Upper lobe of left lung (tissue), 6 donors: Measurements from ENCODE around the gene CPLX1. TPM values are rescaled to one million over a fixed set of nuclear protein-coding genes. Genes with fewer than 3 reads are reported as not detected.

Source experiments
- ATAC-seq, 2 donors: fragments of 200-7000 bp; cut with Tn5 transposase; one replicate each; pipeline ENCODE4 v1.9.1; 2022; ENCODE audit warnings: mild to moderate bottlenecking in 2 of 2, moderate library complexity in 2 of 2; ENCODE audit not compliant: low FRiP score in 2 of 2
- DNase-seq, 2 donors: peaks; one replicate each; pipeline ENCODE4 v3.0.0-alpha.2; 2019 to 2020
- H3K27ac ChIP-seq, 4 donors: fragments of 200-600 bp; sonication (generic); one replicate each; pipeline ENCODE4 v1.5.1; 2016 to 2019
- H3K27me3 ChIP-seq, 4 donors: fragments of 200-600 bp; sonication (generic); one replicate each; pipeline ENCODE4 v1.5.1; 2017 to 2019
- H3K36me3 ChIP-seq, 4 donors: fragments of 200-600 bp; sonication (generic); one replicate each; pipeline ENCODE4 v1.5.1; 2016 to 2019
- H3K4me1 ChIP-seq, 4 donors: fragments of 200-600 bp; sonication (generic); one replicate each; pipeline ENCODE4 v1.5.1; 2018 to 2019
- H3K4me3 ChIP-seq, 4 donors: fragments of 200-600 bp; sonication (generic); one replicate each; pipeline ENCODE4 v1.5.1; 2017 to 2019; ENCODE audit warnings: mild to moderate bottlenecking in 2 of 4, moderate library complexity in 1 of 4
- H3K9me3 ChIP-seq, 4 donors: fragments of 200-600 bp; sonication (generic); one replicate each; pipeline ENCODE4 v1.5.1; 2018 to 2019
- EP300 ChIP-seq, 4 donors: sonication (generic); formaldehyde crosslinking; IDR thresholded peaks; one replicate each; pipeline ENCODE4 v1.5.1; 2017; ENCODE audit warnings: antibody characterized with exemption in 4 of 4, control low read depth in 2 of 4
- POLR2A ChIP-seq, 4 donors: fragments of 450-650 bp; IDR thresholded peaks; one replicate each; pipeline ENCODE4 v1.5.1; 2016 to 2017; ENCODE audit warnings: antibody characterized with exemption in 4 of 4, mild to moderate bottlenecking in 2 of 4
- POLR2AphosphoS5 ChIP-seq, 2 donors: sonication (generic); formaldehyde crosslinking; IDR thresholded peaks; one replicate each; pipeline ENCODE4 v1.5.1; 2017; ENCODE audit warnings: antibody characterized with exemption in 2 of 2
- WGBS, 2 donors: methylation state at CpG; one replicate each; pipeline ENCODE4 v1.1.5; 2017 to 2018; 5-methylcytosine and 5-hydroxymethylcytosine counted together
- total RNA-seq, 6 donors: library from RNA; depleted of rRNA in 4 of 6; stranded (reverse); fragments of >200 nt in 4 of 6; gene quantifications; one replicate each; pipeline versions ENCODE4 v1.1.0 to v1.2.1, GENCODE V29; 2016 to 2021
- TF ChIP-seq, protein P1 (sequence below), 6 experiments: fragments of 450-650 bp in 4 of 6; fragments of 200-600 bp in 2 of 6; sonication (generic) in 2 of 6; IDR thresholded peaks; one replicate each; pipeline ENCODE4 v1.5.1; 2016 to 2019; ENCODE audit warnings: antibody characterized with exemption in 6 of 6
- donor health status: DM: no; HTN: no; CAD: no; lungs with moderate emphysema.
- donor health status: DM: no; HTN: yes; CAD: no; lungs with severe emphysema.

Gene CPLX1
- total RNA-seq, 6 donors from 2014 or later = 0.61 to 4.2 (median 1.8) TPM

DNA sequence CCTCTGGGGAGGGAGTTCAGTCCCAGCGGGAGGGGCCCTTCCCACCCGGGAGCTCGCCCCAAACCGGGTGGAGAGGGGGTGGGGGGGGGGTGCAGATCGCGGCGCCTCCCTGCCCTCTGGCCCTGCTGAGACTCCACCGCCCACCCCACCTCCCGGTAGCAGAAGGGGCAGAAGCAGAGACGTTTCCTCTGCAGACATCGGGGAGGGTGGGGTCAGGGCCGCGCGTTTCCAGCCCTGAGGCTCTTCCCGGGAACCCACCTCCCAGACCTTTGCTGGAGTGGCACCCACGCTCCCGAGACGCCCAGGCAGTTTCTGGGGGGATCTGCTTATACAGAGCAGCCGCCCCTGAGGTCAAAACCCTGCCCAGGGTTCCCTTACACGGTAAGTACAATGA is 30.2 kb downstream of the CPLX1 start:
- ATAC-seq (no peak), DNase-seq (no peak)
- no peak overlapping the region for H3K4me3 ChIP-seq
- H3K9me3 ChIP-seq = no peaks in the 10 kb centered on the region
- 16 to 25% methylated on average over 6 to 12 of the region's 20 CpGs for WGBS, 2 donors
- no peaks in the 10 kb centered on the region for H3K36me3 ChIP-seq
- H3K4me1 ChIP-seq = peaks cover 15 to 25% (median 19%) of the 10 kb centered on the region in 4 donors
- no peak for TF ChIP-seq POLR2AphosphoS5 (IDR thresholded peaks at IDR 0.05)
- H3K27ac ChIP-seq = no peak overlapping the region
- peaks cover 5 to 47% (median 28%) of the 10 kb centered on the region in 4 donors for H3K27me3 ChIP-seq

GRCh38 chr4:794900-795725 is 30.8 kb downstream of the CPLX1 start:
- H3K4me1 ChIP-seq = peaks cover 15 to 25% (median 19%) of the 10 kb centered on the region in 4 donors
- TF ChIP-seq EP300 (IDR thresholded peaks at IDR 0.05) (no peak), POLR2AphosphoS5 (IDR thresholded peaks at IDR 0.05) (no peak), POLR2A (IDR thresholded peaks at IDR 0.05) (no peak)
- TF ChIP-seq, protein P1, sequence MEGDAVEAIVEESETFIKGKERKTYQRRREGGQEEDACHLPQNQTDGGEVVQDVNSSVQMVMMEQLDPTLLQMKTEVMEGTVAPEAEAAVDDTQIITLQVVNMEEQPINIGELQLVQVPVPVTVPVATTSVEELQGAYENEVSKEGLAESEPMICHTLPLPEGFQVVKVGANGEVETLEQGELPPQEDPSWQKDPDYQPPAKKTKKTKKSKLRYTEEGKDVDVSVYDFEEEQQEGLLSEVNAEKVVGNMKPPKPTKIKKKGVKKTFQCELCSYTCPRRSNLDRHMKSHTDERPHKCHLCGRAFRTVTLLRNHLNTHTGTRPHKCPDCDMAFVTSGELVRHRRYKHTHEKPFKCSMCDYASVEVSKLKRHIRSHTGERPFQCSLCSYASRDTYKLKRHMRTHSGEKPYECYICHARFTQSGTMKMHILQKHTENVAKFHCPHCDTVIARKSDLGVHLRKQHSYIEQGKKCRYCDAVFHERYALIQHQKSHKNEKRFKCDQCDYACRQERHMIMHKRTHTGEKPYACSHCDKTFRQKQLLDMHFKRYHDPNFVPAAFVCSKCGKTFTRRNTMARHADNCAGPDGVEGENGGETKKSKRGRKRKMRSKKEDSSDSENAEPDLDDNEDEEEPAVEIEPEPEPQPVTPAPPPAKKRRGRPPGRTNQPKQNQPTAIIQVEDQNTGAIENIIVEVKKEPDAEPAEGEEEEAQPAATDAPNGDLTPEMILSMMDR (IDR thresholded peaks at IDR 0.05) = no peak
- H3K9me3 ChIP-seq = no peaks in the 10 kb centered on the region
- H3K36me3 ChIP-seq = no peaks in the 10 kb centered on the region
- ATAC-seq = peak in 1 of 2 donors; percentile 8
- DNase-seq = peak in 1 of 2 donors; percentile 79
- peak overlapping the region in 3 of 4 donors; percentile 3 to 33 (median 19) for H3K4me3 ChIP-seq
- peaks cover 5 to 47% (median 28%) of the 10 kb centered on the region in 4 donors for H3K27me3 ChIP-seq
- WGBS, 2 donors = 0 to 4% methylated on average over 1 to 39 of the region's 71 CpGs
- H3K27ac ChIP-seq = no peak overlapping the region

GRCh38 chr4:793941-794621 is 31.8 kb downstream of the CPLX1 start:
- no peak for TF ChIP-seq EP300 (IDR thresholded peaks at IDR 0.05)
- TF ChIP-seq, protein P1 (IDR thresholded peaks at IDR 0.05) = no peak
- TF ChIP-seq POLR2AphosphoS5 (IDR thresholded peaks at IDR 0.05) = no peak
- no peak for TF ChIP-seq POLR2A (IDR thresholded peaks at IDR 0.05)
- H3K9me3 ChIP-seq = no peaks in the 10 kb centered on the region
- no peaks in the 10 kb centered on the region for H3K36me3 ChIP-seq
- H3K4me3 ChIP-seq = no peak overlapping the region
- H3K4me1 ChIP-seq = peaks cover 15 to 25% (median 19%) of the 10 kb centered on the region in 4 donors
- H3K27me3 ChIP-seq = peaks cover 5 to 47% (median 28%) of the 10 kb centered on the region in 4 donors
- DNase-seq (no peak), ATAC-seq (no peak)
- no peak overlapping the region for H3K27ac ChIP-seq
- WGBS, 2 donors = 17 to 54% methylated on average over 10 to 19 of the region's 19 CpGs

DNA sequence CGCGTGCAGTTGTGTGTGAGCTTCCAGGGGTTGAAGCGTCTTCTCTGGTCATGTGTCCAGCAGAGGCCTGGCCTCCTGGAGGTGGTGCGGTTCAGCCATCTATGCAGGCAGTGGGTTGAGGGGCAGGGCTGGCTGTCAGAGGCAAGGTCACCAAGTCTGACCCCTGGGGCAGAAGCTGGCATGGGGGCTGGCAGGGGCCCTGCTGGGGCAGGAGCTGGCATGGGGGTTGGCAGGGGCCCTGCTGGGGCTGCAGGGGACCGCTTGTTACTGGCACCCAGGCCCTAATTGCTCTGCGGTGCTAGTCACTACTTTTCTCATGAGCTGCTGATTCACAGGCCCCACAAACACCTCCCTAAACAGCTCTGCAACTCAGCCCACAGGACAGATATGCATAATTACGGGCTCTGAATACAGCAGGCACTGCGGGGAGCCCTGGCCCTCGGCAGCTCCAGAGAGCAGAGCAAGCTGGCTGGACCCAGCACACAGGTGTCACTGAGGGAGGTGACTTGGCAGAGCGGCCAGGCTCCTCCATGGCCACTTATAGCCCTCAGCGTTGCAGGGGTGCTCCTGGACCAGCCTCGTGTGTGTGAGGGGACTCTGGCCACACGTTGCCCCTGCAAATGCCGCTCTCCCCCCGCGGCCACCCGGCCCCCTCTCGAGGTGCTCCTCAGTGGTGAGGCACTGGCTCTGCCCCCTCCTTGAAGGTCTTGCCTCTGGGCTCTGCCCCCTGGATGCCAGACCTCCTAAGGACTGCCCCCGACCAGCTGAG is 32.7 kb downstream of the CPLX1 start:
- peaks cover 5 to 47% (median 28%) of the 10 kb centered on the region in 4 donors for H3K27me3 ChIP-seq

More for the DNA sequence above, 32.7 kb downstream of the CPLX1 start:
- Histone ChIP-seq H3K4me3 (peak overlapping the region in 1 of 4 donors; percentile 31), H3K36me3 (no peaks in the 10 kb centered on the region), H3K27ac (no peak overlapping the region), H3K9me3 (no peaks in the 10 kb centered on the region), H3K4me1 (peaks cover 15 to 25% (median 19%) of the 10 kb centered on the region in 4 donors)
- 38 to 64% methylated on average over 7 to 18 of the region's 19 CpGs for WGBS, 2 donors
- TF ChIP-seq EP300 (IDR thresholded peaks at IDR 0.05) (no peak), POLR2AphosphoS5 (IDR thresholded peaks at IDR 0.05) (no peak), POLR2A (IDR thresholded peaks at IDR 0.05) (no peak)
- TF ChIP-seq, protein P1 (IDR thresholded peaks at IDR 0.05) = no peak
- no peak for ATAC-seq
- DNase-seq = peak in 1 of 2 donors; percentile 75
